IPS-NIHi11 (cell line): Measurements from ENCODE around the gene SH3TC1.

Experiments
- DNase-seq: peaks from one replicate; pipeline ENCODE4 v3.0.0; 2012; ENCODE audit warnings: mixed read lengths, low spot score

The SH3TC1 gene

DNA sequence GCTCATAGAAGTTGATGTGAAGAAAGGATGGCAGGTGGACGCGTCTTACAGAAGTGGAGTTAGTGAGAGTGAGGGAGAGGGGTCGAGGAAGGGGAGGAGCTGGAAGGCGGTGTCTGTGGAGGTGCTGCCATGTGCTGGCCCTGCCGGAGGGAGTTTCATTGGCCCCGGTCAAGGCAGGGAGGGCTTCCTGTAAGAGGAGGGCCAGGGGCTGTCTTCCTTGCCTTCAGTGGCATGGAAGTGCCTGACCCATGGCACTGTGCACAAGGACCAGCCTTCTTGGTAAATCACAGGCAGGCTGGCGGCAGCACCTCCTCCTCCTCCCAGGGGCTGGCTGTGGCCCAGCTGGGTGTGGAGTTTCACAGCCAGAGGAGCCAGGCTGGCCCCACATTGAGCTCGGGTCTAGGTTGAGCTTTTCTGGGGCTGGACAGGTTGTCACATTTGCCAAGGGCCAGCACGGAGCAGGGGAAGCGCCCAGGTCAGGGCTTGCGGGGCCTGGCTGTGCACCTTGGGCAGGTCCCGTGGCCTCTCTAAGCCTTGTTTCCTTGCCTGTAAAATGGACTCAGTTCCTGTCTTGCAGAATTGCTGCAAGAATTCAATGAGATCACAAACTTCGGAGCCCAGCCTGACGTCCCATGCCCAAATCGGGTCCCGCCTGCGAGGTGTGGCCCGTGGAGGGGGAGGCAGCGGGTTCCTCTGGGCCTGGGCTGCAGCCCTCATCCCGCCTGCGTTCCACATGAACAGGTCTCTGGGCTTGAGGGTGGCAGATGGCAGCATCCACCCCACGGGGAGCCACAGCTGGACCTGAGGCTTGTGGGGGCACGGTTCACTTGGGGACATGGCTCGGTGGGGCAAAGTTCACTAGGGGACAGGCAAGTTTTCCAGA is 77.5 kb downstream of the SH3TC1 start:
- DNase-seq, result peak; percentile 52

DNA sequence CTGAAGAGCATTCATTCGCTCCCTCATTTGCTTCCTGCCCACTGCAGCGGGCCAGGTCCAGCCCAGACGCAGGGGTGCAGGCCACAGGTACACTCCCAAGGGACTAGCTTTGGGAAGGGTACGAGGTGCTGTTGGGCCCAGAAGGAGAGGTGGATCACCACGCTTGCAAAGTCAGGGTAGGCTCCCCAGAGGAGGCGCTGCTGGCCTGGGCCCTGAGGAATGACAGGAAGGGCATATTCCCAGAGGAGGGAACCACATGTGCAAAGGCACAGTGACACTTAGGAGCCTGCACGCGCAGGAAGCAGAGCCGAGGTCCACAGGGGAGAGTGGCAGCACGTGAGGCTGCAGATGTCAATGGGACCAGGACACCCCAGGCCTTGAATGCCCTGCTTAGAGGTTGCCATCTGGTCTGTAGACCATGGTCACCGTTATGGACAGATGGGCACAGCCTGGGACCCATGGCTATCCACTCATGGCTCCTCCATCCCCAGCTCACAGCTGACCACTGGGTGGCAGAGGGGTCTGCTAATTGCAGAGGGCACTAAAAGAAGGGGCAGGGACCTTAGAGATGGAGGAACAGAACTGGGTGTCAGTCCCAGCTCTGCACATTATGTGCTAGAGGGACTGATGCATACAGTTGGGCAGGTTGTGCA is 78.4 kb downstream of the SH3TC1 start:
- DNase-seq, result no peak

DNA sequence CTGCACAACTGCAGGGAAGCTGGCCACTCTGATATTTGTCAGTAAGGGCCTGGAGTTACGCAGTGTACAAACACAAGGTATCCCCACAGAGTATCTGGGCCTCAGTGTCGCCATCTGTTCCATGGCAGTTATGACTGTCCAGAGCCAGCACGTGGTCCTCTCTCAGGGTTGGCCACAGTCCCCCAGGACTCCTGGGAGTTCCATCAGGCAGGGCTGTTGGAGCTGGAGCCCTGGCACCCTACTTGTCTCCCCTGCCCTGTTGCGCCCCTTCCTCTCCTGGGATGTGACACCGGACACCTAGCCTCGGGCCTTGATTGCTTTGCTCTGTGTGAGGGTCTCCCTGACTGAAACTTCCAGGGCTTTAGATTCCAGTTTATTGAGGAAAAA is 78.9 kb downstream of the SH3TC1 start:
- DNase-seq, result no peak

DNA sequence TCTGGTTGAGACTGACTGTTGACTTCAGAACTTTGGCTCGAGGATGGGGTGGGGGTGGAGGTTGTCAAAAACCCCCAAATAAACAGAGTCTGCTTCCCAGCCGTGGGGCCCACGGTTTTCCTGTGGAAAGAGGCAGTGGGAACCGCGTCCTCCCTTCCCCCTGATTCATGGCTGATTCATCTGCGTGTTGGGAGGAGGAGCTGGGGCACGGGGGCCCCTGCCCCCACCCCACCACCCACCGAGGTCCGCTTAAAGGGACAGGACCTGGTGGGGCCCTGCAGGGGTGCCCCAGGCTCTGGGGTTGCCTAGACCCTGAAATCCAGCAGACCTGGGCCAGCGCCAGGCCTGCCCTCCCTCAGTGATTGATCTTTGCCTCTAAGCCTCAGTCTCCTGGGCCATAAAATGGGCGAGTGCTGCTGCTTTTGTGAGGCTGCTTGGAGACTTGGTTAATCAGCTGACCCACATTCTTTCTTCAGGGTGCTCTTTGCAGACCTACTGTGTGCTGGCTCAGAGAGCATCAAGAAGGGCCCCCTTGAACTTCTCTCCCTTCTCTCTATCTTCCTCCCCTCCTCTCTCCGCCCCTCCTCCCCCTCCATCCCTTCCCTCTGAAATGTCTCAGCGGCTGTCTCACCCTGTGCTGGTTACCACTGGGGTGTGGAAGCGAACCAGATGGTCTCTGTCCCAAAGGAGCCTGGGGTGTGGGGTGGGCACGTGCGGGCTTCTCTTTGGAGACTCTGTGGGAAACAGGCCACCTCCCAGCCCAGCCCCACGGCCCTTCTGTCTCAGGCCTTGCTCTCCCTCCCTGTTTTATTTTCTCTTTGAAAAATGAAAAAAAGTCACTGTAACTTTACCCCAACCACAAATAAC is 79.6 kb downstream of the SH3TC1 start:
- DNase-seq, result no peak

DNA sequence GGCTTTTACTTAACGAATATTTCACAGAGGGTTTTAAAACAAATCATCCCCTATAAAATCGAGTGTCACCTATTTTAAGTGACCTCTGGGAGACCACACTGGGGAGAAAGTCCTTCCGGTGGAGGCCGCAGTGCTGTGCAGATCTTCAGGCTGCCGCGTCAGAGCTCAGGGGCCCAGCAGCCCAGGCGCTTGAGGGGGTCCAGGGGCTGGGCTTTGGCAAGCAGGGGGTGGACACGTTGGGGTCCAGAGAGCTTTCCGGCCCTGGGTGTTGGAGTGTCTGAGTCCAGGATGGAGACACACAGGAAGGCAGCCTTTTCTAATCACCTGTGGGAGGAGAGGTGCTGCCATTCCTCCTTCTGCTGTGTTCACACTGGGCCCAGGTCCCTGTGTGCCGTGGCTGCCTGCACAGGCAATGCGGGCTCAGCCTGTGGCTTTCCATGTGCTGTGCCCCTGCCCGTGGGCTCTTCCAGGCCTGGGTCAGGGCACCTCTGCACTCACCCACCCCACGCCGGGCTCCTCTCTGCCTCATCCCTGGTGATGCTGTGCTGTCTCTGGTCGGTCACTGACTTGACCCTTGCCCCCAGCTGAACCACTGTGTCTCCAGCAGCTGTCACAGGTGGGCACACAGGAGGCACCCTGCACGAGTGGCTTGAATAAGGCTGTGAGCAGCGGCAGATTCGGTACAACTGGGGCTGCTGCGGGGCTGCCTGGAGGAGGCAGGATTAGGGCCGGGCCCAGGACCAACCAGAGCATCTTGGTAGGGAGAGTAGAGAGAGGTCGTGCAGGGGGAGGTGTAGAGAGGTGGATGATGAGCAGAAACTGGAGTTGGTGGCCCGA is 80.4 kb downstream of the SH3TC1 start:
- no peak for DNase-seq

DNA sequence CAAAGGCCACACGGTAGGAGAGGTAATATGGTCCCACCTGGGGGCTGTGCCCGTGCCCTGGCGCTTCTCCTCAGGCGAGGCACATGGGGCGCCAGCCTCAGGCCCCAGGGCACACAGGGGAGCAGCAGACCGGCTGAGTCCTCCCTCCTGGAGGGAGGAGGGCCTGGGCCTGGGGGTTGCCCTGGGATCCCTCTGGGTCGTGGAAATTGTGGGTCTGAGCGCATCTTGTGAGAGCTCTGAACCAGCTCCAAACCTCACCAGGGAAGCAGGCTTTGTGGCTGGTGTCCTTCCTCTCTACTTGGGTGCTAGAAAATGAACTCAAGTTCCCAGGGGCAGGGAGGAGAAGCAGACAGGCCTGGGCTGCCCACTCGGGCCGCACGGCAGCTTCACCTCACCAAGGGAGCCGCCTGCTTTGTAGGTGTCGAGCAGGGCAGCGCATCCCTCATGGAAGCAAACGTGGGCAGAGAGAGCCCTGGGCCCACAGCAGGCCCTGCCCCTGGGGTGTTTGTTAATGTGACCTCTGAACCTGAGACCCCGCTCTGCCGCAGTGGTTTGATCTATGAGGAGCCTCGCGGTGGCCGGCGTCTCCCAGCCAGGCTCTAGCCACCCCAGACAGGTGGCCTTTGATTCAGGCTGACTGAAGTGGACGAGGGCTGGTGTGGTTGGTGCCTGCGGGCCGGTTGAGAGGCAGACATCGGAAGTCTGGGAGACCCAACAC is 81.2 kb downstream of the SH3TC1 start:
- DNase-seq, result no peak

DNA sequence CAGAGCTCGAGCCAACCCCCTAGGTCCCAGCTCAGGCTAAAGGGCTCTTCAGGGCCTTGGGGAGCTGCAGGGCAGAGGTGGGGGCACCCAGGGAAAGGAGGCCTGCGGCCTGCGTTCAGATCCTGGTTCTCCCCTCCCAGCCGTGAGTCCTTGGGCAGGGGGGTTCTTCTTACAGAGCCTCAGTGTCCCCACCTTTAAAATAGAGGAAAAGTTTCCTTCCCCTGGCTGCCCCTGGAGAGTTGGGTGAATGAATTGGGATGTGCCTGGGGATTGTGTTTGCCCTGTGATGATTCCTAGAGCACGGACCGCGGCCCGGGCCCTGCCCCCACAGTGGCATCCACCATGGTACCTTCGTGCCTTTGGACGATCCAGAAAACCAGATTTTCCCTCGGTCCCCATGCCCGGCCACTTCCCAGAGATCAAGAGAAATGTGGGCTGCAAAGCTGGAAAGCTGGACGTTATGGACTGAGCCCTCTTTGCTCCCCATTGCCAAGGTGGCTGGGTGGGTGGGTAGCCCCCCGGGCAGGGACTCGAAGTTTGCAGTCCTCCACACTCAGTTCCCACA is 81.9 kb downstream of the SH3TC1 start:
- DNase-seq, result no peak

DNA sequence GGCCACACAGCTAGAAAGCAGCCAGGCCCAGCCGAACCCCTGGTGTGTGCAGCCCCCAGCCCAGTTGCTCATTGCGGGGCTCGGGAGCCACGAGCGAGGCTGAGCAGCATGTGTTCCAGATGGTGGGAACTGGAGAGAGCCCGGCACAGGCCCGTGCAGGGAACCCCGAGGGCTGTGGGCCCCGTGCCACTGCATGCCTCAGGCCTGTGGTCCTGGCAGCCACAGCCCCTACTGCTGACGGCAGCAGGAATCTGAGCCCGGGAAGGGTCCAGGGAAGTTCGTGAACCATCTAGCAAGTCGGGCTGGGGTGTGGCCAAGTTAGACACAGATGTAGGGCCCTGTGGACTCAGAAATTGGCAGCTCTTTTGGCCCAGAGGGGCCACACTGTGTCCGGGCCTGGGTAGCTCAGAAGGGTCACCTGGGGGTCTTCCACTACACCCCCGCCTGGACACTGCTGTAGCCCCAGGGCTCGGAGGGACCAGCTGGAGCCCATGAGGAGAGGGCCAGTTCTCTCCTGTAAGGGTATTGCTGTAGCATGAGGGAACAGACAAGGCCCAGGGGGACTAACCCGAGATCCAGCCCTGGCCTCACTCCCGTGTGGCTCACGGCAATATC is 82.5 kb downstream of the SH3TC1 start:
- DNase-seq, result no peak

DNA sequence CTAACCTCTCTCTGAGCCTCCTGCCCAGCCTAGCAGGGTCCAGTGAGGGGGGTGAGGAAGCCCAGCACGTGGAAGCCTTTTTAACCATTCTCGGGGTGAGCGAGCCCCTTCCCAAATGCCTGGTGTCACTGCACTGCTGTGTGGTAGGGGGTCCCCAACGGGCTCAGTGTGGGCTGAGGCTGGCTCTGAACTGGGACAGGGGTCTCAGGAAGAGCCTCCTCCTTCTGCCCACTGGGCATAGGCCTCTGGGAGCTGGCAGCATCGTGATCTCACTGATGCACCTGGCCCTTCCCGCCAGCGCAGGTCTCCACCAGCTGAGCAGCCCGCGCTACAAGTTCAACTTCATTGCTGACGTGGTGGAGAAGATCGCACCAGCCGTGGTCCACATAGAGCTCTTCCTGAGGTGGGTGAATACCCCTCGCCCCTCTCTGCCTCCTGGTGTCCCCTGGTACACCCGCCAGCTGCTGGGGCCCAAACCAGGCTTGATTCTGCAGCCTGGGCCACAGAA is 83.1 kb downstream of the SH3TC1 start:
- DNase-seq, result no peak

DNA sequence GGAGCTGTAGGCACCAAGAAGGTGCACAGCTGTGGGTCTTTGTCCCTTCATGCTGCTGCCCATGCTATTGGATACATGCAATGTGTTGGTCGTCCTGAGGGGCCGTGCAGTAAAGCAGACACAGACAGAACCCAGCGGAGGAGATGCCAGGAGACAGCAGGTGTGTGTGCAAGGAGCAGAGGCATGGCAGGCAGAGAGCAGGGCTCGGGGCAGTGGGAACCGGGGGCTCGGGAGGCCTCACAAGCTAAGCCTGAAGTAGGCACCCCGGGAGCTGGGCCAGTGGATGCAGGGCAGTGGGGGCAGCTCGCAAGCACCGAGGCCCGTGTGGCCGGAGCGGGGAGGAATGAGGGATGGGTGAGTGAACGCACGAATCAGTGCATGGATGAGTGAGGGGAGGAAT is 83.7 kb downstream of the SH3TC1 start:
- DNase-seq, result no peak

DNA sequence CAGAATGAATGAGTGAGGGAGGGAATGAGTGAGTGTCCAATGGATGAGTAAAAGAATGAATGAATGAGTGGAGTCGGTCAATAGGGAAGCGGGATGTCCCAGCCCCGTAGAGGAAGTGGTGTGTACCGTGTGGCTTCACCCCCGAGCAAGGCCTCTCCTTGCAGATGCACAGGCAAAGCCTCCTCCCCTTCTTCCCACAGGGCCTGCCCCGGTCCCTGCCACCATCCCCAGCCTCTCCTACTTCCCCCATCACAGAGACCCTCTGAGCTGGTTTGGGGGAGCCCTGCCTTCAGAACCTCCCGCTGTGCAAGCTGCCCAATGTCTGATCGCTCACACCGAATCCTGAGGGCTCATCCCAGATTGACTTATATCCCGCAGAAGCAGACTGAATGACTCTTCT is 84.1 kb downstream of the SH3TC1 start:
- no peak for DNase-seq

DNA sequence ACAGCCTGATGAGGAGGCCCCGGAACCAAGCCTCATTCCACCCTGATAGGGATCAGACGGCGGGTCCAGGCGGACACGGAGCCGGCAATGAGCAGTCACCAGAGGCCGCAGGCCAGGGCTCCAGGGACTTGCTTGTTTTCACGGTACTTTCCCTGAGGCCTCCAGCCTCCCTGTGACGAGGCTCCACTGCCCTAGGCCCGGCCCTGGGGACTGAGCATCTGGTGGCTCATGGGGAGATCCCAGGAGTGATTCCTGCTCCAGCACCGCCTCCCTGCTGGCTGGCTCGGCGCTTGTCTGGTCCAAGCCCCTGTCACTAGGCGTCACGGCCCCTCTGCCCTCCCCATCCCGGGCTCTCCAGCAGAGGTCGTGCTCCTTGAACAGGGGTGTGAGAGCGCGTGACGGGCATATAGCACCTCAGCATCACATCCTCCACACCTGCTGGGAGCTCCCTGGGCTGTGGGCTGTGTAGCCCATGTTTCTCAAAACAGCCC is 84.6 kb downstream of the SH3TC1 start:
- DNase-seq, result peak; percentile 64

DNA sequence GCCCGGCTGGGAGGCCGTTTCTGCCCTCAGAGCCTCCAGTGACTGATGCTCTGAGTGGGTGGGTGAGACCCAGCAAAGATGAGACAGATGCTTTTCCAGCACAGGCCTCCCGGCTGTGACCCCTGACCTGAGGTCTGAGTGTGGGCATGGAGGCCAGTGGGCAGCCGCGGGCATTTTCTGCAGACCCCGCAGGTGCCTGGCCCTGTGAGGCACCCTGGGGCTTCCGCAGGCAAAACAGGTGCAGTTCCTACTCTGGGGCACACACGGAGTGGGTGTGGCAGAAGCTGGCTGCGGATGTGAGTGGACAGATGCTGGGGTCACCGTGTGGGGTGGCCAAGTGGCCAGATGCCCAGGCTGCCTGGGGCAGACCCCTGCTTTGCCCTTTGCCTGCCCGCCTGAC is 85.3 kb downstream of the SH3TC1 start:
- DNase-seq, result no peak

DNA sequence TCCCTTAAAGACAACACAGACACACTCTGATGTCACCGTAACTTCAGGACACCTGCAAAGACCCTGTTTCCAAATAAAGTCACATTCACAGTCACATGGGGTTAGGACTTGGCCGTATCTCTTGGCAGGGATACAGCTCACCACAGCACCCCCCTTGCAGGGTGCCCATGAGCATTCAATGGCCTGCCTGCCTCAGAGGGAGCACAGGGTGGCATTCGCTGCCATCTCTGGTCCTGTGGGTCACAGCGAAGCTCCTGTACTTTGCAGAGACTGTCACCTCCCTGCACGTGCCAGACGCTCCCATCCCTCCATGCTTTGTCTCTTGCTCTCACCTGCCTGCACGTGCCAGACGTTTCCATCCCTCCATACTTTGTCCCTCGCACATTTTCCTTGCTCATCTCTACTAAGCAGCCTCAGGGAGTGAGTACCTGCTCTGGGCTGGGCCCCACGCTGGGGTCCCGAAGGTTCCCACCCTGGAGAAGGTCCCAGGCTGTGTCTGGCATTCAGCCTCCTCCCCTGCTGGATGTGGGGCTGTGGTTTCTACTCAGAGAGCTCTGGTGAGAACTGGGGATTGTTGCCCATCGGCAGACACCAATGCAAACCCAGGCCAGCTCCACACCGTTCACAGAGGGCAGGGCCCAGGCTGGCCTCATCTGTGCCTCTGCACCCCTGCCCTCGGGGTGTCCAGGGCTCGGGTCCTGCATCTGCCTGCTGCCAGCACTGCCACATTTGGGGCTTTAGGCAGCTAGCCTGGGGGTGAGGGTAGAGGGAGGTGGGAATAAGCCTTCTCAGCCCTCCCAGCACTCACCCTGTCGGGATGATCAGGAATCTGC is 86.3 kb downstream of the SH3TC1 start:
- no peak for DNase-seq

DNA sequence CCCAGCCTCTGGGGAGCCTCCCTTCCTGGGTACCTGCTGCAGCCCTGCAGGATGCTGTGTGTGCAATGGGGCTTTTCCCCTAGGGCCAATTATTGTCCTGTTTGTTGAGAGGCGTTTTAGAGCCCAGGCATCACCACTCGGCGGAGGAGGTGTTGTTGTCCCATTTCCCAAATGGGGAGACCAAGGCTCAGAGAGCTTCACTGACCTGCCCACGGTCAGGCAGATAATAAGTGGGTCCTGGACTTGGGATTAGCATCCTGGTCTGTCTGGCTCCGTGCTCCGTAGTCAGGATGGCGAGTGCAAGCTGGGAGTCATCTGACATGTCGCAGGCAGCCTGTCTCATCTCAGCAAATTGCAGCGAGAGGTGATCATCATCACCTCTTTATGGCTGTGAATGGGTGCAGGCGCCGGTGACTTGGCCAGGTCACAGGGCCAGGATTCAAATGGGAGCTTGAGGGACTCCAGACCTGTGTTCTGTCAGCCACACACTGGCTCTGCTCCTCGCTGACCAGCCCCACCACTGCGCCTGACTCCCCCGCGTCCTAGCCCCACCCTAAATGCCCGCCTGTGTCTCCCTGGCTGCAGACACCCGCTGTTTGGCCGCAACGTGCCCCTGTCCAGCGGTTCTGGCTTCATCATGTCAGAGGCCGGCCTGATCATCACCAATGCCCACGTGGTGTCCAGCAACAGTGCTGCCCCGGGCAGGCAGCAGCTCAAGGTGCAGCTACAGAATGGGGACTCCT is 87.1 kb downstream of the SH3TC1 start:
- no peak for DNase-seq

DNA sequence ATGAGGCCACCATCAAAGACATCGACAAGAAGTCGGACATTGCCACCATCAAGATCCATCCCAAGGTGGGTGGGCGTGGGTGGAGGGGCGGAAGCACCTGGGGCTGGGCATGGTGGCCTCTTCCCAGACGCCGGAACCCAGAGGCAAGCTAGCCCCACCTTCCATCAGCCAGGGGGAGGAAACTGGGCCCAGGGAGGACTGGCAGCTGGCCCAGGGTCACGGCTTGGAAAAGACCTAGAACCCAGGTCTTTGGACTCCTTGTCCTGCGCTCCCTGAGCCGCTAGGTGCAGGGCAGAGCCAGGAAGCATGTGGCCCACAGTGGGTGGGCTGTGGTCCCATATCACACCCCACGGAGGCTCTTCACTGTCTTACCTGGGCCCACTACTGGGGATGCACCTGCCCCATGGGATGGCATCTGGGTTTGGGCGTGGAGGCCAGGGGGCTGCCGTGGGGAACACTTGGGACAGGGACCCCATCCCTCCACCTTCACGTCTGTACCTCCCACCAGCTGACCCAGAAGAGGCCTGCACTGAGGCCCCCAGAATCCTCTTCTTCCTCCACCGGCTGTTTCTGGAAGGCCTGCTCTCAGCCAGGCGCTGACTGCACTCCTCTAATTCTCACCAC is 87.7 kb downstream of the SH3TC1 start:
- no peak for DNase-seq

DNA sequence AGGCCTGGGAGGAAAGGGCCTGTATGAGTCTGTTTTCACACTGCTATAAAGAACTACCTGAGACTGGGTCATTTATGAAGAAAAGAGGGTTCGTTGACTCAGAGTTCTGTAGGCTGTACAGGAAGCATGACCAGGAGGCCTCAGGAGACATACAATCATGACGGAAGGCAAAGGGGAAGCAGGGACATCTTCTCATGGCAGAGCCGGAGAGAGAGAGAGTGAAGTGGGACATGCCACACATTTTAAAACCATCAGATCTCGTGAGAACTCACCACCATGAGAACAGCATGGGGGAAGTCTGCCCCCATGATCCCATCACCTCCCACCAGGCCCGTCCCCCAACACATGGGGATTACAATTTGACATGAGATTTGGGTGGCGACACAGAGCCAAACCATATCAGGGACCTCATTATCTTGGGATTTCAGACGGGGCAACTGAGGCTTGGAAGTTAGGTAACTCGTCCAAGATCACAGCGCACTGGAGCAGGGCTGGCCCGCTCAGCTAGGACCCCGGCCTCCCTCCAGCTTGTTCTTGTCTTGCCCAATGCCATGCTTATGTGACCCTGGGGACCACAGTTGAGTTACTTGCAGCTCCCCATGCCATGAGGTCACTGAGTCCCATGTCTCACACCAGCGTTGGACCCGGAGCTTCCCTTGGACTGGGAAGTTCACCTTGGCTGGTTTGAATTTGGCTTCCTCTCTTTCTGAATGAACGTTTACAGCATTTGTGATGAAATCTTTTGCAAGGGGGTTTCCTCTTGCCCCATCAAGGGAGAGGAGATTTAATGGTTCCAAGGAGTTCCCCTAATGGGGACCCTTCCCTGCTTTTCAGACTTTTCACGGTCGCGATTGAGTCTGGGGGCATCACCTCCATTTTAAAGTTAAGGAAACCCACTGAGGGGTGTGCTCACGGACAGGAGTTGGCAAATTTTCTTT is 88.5 kb downstream of the SH3TC1 start:
- no peak for DNase-seq
